PFSK-1 (cell line): Measurements from ENCODE around the gene PROKR2.

Source experiments
- FOXP2 ChIP-seq: optimal IDR thresholded peaks from 2 replicates; pipeline ENCODE3; 2011; ENCODE audit warnings: borderline replicate concordance, control low read depth, inconsistent platforms; ENCODE audit not compliant: insufficient read depth; ENCODE audit errors: extremely low read length, extremely low read depth
- POLR2AphosphoS5 ChIP-seq: IDR thresholded peaks from 2 replicates; pipeline ENCODE4 v1.6.1; 2012; ENCODE audit warnings: low read depth, mild to moderate bottlenecking, control low read depth, low read length, moderate library complexity
- SIN3A ChIP-seq: IDR thresholded peaks from 2 replicates; pipeline ENCODE4 v1.6.1; 2012; ENCODE audit warnings: mild to moderate bottlenecking, low read length, moderate library complexity, borderline replicate concordance; ENCODE audit not compliant: insufficient read depth
- TAF1 ChIP-seq: IDR thresholded peaks from 2 replicates; pipeline ENCODE4 v1.6.1; 2012; ENCODE audit warnings: low read length, control low read depth, borderline replicate concordance; ENCODE audit not compliant: insufficient read depth
- TF ChIP-seq, protein P1 (sequence below), 2 experiments: IDR thresholded peaks; 2 replicates each; pipeline versions ENCODE4 v1.6.1 to v1.8.0; 2011 to 2012; ENCODE audit warnings: low read depth in 2 of 2, low read length in 2 of 2, control low read depth in 1 of 2, inconsistent platforms in 1 of 2, mild to moderate bottlenecking in 1 of 2, moderate library complexity in 1 of 2; ENCODE audit not compliant: insufficient read depth in 1 of 2

The PROKR2 gene

DNA sequence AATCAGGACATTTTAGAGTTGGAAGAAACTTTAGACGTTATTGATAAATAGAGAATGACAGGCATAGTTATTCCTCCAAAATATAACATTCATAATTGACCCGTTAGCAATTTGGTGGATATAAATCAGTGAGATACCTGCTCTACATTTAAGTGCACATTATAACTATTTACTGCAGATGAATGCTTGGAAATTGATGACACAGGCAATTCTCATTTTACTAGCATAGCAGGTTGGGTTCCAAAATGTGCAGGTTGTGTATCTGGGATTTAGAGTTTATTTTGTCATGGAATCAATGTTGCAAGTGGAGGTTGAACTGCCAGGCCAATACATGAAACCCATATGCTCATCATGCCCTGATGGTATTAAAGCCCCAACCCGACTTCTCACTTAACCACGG, 44.4 kb upstream of the PROKR2 start:
- no peak for TF ChIP-seq SIN3A
- no peak for TF ChIP-seq POLR2AphosphoS5
- TF ChIP-seq TAF1: no peak
- no peak for TF ChIP-seq FOXP2
- TF ChIP-seq, protein P1, sequence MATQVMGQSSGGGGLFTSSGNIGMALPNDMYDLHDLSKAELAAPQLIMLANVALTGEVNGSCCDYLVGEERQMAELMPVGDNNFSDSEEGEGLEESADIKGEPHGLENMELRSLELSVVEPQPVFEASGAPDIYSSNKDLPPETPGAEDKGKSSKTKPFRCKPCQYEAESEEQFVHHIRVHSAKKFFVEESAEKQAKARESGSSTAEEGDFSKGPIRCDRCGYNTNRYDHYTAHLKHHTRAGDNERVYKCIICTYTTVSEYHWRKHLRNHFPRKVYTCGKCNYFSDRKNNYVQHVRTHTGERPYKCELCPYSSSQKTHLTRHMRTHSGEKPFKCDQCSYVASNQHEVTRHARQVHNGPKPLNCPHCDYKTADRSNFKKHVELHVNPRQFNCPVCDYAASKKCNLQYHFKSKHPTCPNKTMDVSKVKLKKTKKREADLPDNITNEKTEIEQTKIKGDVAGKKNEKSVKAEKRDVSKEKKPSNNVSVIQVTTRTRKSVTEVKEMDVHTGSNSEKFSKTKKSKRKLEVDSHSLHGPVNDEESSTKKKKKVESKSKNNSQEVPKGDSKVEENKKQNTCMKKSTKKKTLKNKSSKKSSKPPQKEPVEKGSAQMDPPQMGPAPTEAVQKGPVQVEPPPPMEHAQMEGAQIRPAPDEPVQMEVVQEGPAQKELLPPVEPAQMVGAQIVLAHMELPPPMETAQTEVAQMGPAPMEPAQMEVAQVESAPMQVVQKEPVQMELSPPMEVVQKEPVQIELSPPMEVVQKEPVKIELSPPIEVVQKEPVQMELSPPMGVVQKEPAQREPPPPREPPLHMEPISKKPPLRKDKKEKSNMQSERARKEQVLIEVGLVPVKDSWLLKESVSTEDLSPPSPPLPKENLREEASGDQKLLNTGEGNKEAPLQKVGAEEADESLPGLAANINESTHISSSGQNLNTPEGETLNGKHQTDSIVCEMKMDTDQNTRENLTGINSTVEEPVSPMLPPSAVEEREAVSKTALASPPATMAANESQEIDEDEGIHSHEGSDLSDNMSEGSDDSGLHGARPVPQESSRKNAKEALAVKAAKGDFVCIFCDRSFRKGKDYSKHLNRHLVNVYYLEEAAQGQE (IDR thresholded peaks at IDR 0.05; ENCODE audit: insufficient read depth in 1 of 2, low read depth in 2 of 2, low read length in 2 of 2): no peak

DNA sequence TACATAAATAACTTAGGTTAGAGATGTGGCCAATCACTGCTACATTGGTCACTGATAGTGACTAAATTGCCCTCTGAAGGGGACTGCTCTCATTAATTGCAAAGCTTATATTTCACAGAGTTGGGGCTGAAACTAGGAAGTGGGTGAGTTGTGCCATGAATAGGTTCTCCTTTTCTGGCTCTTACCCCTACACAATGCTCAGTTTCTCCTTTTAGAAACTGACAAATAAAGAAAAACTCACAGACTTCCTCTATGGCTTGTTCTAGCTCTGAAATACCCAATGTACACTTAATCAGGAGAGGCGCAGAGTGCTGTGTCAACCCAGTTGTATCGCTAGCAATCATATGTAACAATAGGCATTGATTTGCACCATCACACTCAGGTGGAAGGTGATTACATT, 41.2 kb upstream of the PROKR2 start:
- TF ChIP-seq, protein P1 (IDR thresholded peaks at IDR 0.05; ENCODE audit: insufficient read depth in 1 of 2, low read depth in 2 of 2, low read length in 2 of 2): no peak
- TF ChIP-seq POLR2AphosphoS5: no peak
- TF ChIP-seq FOXP2: no peak
- no peak for TF ChIP-seq SIN3A
- no peak for TF ChIP-seq TAF1

DNA sequence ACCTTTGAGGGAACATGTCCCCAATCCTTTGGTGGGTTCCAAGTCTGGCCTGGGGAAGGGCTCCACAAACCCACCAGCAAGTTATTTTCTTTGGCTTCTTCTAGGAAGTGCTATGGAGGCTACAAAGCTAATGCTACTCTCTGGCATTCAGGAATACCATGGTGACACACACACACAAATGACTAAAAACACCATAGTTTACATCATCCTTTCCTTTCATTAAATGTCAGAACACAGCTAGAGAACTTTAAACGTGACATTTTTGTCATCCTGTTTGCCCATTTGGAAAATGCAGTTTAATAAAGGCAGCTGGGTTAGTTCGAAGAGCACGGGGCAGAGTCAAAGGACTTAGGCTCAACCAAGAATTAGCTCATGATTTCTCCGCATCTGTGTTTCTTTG, 40.2 kb upstream of the PROKR2 start:
- no peak for TF ChIP-seq FOXP2
- TF ChIP-seq TAF1: no peak
- no peak for TF ChIP-seq SIN3A
- TF ChIP-seq, protein P1 (IDR thresholded peaks at IDR 0.05; ENCODE audit: insufficient read depth in 1 of 2, low read depth in 2 of 2, low read length in 2 of 2): no peak
- TF ChIP-seq POLR2AphosphoS5: no peak

DNA sequence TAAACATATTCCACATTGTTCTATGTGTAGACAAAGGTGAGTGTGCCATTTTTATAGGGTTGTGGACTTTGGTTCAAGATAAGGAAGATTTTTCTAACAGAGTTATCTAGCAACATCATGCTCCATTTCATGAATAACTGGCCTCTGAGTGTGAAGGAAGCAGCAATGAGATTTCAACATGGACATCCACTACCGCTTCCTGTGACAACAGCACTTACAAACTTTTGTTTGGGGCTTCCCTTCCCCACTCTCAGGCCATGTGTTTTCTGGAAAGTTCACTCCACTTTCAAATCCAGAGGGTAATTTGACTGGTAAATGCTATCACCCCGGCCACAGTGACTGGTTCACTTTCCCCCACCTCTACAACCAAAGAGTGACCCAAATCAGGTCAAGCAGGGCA, 38.1 kb upstream of the PROKR2 start:
- no peak for TF ChIP-seq POLR2AphosphoS5

DNA sequence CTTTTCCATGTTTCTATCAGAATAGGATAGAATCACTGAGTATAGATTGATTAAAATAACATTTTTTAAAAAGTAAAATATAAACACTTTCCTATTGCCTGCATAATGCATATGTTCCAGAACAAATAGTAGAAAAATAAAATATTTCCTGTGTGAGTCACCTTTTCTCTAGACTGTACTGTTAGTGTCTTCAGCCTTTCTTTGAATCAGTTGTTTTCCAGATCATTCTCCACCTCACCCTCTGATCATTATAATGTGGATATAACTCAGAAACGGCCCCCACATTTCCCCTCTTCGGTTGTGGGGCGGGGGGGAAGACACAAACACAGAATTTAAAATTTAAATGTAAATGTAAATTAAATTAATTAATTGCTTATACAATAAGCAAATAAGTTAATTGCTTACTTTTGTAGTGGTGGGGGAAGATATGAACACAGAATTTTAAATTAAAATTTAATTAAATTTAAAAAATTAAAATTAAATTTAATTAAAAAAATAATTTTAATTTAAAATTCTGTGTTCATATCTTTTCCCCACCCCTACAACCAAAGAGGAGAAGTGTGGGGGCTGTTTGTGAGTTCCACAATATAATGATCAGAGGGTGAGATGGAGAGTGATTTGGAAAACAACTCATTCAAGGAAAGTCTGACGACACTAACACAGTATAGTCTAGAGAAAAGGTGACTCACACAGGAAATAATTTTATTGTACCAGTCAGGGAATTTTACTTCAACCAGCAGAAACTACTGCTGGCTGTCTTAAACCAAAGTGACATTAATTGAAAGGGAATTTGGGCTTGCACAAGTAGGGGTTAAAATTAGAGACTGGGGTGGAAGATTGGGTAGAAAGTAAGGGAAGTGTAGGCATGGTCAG, 37.1 kb upstream of the PROKR2 start:
- TF ChIP-seq SIN3A: no peak
- peak; percentile 15; the same call in 1 of the 2 replicates for TF ChIP-seq TAF1
- no peak for TF ChIP-seq FOXP2
- no peak for TF ChIP-seq POLR2AphosphoS5
- TF ChIP-seq, protein P1 (IDR thresholded peaks at IDR 0.05; ENCODE audit: insufficient read depth in 1 of 2, low read depth in 2 of 2, low read length in 2 of 2): no peak
